ENCODE results near the gene C3orf33.
A peak's percentile ranks its signal among the peaks of the same experiment; 100 is the strongest.

C3orf33 gene

DNA sequence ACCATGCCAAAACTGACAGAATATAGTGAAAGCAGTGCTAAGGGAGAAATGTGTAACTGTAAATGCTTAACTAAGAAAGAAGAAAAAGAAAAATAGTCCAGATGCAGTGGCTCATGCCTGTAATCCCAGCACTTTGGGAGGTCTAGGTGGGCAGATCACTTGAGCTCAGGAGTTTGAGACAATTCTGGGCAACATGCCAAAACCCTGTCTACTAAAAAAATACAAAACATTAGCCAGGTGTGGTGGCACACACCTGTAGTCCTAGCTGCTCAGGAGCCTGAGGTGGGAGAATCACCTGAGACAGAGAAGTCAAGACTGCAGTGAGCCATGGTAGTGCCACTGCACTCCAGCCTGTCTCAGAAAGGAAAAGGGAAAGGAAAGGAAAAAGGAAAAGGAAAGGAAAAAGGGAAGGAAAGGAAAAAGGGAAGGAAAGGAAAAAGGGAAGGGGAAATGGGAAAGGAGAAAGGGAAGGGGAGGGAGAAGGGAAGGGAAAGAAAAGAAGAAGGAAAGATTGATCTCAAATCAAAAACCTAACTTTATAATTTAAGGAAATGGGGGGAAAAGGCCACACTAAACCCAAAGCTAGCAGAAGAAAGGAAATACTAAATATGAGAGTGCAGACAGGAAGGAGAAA is 20.3 kb downstream of the C3orf33 start:
- no peak for DNase-seq (ENCODE audit: low read depth)

DNA sequence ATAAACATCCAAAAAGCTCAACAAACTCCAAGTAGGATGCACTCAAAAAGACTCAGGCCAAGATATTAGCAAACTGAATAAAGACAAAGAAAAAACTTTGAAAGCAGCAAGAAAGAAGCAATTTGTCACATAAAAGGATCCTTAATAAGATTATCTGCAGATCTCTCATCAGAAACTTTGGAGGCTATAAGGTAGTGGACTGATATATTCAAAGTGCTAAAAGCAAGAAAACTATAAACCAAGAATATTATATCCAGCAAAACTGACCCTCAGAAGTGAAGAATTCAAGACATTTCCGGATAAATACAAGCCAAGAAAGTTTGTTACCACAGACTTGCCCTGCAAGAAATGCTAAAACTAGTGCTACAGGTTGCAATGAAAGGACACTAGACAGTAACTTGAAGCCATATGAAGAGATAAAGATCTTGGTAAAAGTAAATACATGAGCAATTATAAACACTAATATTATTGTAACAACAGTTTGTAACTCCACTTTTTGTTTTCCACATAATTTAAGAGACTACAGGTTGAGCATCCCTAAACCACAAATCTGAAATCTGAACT is 23.6 kb downstream of the C3orf33 start:
- DNase-seq (ENCODE audit: low read depth), result no peak

DNA sequence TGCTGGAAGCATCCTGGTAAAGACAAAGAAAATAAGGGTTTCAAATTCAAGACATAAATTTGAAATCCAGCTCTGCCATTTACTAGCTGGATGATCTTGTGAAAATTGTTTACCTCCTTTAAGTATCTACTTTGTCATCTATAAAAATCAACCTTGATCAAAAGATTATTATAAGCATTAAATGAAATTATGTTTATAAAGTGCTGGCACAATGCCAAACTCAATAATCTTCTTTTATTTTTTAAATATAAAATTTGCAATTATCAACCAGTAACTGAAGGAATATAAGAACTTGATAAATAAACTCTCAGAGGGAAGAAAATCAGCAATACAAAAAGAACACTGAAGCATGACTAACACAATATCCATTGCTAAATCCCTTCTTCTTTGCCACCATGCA is 25.8 kb downstream of the C3orf33 start:
- no peak for DNase-seq (ENCODE audit: low read depth)

DNA sequence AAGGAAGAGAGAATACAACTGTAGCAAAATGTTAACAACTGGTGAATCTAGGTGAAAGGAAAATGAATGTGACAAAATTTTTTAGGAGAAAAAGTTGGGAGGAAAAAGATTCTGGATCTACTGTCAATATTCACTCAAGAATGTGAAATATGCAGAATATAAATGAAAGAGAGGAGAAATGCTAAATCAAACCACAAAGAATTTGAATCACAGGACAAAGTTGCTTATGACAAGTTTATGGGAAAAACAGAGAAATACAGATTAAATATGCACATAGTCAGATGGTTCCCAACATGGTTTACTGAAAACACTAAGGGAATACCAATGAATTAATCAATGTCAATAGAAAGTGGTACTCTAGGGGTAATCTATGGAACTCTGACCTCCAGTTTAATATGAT is 27.6 kb downstream of the C3orf33 start:
- DNase-seq (ENCODE audit: low read depth), result no peak

DNA sequence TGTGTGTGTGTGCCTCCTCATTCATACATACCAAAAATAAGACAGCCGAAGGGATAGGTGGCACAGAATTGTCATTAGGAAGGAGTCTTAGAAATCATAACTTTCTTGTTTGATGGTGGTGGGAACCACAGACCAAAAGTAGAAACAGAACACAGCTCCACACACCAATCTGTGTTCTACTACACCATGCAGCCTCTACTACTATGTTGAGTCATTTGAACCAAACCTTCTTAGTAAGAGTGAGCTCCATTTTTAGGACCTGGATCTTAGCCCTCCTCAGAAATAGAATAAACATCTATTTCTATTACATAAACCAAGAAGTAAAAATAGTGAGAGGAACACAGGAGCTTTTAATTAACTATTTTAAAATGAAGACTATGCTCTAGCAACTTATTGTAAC is 33.3 kb downstream of the C3orf33 start:
- DNase-seq (ENCODE audit: low read depth), result no peak

DNA sequence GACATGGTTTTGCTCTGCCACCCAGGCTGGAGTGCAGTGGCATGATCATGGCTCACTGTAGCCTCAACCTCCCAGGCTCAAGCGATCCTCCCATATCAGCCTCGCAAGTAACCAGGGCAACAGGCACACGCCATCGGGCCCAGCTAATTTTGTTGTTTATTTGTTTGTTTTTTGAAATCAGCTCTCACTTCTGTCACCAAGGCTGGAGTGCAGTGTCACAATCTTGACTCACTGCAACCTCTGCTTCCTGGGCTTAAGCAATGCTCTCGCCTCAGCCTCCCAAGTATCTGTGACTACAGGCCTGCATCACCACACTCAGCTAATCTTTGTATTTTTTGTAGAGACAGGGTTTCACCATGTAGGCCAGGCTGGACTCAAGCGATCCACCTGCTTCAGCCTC is 35.0 kb downstream of the C3orf33 start:
- DNase-seq (ENCODE audit: low read depth), result no peak

DNA sequence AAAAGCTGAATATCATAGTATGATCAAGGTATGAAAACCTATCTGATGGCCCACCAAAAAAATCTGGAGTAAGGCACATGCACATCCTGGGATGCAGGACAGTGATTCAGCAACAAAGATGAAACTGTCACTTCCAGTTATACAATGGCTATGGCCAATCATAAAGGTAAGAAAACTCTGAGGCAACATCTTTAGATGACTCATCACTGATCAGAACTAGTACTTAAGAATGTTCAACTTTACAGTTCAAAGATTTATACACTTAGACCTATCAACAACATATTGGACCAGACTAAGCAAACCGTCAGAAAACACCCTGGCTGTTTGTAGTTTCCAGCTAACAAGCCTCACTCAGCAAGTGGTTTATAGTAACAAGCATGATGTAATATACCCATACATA is 39.9 kb downstream of the C3orf33 start:
- DNase-seq (ENCODE audit: low read depth), result no peak

DNA sequence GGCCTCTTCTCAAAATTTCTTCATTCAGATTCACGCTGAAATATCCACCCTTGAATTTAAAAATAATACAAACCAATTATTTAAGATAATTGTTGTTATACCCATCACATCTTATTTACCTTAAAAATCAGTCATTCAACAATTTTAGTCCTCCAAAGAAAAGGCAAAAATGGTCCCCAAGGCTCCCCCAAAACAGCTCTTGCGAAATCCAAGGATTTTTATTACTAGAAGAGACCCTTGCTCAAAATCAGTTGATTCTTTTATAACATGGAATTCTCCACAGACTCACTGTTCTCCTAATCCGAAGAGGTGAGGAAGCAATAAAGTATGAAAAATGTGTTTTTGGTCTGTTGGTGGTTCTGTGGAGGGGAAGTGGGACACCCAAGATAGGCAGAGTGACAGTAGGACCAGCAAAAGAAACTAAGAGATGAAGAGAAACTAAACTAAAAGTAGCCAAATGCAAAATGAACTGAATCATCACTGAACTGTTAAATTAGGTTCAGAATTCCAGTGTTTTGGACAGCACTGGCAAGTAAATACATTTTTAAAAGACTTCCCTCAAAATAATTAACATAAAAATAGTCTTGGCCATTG is 42.1 kb downstream of the C3orf33 start:
- DNase-seq (ENCODE audit: low read depth), result no peak

DNA sequence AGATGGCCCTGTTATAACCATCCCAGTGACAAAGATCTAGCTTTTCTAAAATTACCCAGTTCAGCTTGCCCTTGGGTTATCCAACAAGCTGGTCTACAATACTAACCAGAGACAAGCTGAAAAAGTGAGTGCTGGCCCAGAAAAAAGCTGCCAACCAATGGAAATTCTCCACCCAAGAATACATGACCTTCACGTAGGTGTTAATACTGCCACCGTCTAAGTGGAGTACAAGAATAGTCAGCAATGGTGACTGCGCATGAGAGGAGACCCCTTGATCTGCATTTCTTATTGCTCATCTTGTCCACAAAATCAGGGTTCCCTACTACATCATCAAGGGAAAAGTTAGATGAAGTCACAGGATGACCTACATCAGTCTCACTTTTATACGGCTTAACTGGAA is 45.4 kb downstream of the C3orf33 start:
- DNase-seq (ENCODE audit: low read depth), result no peak

DNA sequence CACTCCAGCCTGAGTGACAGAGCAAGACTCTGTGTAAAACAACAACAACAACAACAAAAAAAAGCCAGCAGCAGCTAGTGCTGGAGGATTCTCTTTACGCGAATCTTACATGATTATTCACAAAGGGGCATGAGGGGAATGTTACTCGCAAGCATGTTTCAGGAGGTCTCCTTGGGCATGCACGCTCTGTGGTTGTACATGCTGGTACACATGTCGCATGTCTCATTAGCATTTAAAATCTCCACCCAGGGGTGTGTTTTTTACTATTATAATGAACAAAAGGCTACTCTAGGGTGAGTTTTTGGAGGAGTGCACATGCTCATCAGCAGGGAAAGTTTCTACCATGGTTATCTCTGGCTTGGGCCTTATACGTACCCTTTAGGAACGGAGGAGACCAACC is 48.5 kb downstream of the C3orf33 start:
- DNase-seq (ENCODE audit: low read depth), result no peak

DNA sequence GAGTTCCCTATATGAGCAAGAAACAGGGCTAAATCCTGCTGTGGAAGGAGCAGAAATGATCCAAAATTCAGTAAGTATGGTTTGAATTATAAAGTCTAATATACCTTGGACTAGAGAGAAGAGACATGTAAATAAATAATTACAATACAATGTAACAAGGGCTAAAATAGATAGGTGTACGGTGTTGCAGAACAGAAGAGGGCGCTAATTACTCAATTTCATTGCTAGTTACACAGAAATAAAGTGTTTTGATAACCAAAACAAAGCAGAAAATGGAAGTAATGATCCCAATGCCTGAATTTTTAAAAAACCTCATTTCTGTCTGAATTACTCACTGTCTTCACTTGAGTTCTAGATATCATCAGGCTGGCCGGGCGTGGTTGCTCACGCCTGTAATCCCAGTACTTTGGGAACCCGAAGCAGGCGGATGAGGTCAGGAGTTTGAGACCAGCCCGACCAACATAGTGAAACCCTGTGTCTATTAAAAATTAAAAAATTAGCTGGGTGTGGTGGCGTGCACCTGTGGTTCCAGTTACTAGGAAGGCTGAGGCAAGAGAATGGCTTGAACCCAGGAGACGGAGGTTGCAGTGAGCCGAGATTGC is 52.9 kb downstream of the C3orf33 start:
- no peak for DNase-seq (ENCODE audit: low read depth)

DNA sequence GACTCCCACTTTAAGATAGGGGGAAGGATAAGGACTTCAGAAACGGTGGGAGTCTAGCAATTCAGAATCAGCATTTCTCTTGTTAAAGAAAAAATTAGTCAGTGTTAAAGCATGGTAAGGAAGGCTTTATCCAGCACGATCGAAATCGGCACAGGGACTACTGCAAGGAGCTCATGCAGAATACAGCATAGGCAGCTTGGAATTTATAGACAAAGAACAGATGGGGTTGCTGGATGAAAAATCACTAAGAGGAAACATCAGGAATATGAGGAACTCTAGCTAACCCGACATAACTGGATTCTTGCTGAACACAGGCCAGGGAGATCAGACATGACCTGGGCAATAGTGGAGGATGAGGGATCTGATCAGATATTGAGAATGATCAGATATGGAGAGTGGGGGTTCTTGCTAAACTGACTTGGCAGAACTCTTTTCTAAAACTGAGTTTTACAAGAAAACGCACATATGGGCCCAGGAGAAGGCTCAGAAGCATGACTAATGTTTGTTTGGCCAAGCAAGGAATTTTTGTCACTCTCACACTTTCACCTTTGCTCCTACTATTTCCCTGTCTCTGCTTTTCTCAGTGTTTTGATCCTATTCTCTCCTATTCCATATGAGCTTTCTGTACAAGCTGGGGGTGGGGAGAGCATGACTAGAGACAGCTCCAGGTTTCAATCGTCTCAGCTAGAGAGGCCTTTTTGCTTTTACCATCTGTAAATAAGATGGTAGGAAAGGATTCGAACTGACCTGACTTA is 57.3 kb downstream of the C3orf33 start:
- DNase-seq (ENCODE audit: low read depth), result no peak

DNA sequence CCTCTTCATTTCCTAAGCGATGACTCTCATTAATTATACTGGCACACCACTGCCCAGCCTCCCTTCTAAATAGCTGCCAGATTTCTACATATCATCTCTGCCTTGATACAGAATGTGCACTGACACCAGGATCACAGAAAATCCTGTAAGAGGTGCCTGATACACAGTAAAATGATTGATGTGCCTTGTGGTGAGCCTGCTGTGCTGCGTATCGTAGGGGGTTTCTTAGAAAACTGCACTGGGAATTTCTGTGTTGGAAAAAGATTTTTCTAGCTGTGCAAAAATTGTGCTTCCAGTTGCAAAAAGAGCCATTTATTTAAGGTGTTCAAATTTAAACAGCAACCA is 58.2 kb downstream of the C3orf33 start:
- DNase-seq (ENCODE audit: low read depth), result no peak

DNA sequence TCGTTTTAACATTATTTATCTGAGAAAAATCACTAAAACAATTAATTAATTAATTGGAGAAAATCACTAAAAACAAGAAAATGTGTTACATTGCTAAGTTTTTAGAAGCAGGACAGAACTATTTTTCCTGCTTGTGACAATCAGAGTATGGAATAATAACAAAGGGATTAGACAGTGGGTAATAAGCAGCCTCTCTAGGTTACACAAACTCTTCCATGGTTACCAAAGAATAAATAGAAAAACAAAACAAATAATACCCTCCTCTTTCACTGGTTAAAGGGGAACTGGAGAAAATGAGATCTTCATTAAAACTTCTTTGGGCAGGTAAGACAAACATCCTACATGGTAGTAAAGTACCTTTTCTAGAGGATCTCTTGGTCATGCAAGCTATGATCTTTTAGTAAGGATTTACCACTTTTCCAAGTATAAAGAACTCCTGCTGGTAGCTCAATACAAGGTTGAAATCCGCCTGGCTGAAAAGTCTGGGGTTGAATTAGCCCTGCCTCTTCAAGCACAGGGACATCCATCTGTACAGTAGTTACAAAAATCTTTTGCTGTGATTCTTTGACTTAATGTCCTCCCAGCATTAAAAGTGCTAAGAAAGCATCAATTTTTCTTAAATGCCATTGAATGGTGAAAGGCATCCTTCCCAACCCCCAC is 58.7 kb downstream of the C3orf33 start:
- no peak for DNase-seq (ENCODE audit: low read depth)

DNA sequence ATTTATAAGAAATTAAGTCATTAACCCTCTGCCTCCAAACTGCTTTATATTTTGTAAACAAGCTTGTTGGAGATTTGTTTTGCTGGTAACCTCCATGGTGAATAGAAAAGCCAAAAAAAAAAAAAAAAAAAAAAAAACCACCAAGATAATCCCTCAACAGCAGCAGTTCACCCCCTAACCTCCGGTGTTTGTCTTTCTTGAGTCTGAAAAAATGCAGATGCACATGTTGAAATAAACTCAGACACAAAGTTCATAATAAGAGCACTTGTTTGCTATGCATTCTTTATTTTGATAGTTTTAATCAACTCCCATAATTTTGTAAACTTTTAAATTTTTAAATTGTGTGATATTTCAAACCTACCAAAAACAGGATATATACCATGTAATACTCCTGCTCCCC is 59.4 kb downstream of the C3orf33 start:
- no peak for DNase-seq (ENCODE audit: low read depth)

DNA sequence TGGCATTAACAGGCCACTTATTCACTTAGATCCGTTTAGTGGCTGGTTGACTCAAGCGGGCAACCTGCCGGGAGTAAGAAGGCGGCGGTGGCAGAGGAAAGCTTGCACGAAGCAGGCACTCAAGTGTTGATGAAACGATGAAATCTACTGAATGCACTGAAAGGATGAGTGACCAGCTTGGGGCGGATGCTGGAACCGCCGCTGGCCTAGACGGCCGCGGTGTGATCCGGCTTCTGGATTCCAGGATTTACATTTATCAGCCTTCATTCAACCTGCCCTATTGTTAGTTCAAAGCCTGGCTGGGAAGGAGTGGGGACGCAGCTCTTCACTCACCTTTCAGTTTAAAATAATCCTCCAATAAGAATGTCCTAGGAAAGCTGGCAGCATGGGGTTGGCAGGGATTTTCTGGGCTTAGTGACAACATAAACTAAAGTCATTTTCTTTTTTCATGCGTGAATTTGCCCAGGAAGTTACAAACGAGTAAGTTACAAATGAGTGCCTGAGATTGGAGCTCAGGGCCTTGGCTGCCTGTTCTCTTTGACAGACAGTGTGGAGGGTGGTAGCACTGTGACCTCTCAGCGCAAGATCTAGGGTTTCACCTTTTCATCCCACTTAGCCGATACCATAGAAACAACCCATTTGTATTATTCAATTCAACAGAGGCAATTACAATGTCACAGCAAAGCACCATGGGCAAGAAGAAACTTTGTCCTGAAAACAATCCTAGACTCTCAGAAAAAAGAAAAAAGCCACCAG is 60.1 kb downstream of the C3orf33 start:
- DNase-seq (ENCODE audit: low read depth), result no peak

DNA sequence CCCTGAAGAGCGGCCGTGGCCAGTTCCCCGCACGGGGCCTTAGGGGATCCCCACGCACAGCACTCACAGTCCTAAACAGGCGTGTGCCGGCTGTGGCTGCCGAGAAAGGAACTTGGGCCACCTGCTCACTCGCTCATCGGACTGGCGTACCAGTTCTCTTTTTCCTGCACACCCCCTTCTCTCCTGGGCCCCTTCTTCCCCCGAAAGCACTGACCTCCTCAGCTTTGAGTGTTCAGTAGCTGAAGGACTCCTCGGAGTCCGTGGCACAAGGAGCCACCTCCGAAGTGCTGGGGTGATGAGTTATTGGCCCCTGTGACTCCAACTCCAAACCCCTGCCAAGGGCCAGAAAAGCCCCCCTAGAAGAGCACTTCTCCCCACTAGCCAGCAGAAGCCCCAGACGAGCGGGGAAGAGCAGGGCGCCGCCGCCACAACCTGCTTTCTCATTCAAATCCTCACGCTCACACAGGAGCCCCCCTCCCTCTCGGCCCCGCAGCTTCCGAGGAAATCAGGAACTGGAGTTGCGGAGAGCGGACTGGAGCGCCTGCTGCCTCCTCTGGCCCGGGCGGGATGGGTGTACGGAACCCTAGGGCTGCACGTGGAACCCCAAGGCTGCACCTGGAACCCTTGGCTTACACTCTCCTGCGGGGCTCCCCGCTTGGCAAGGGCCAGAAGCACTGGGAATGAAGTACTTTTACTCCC is 61.3 kb downstream of the C3orf33 start, which contains the start of gene PLCH1:
Gene PLCH1 (minus strand): TSS at position 446 of the 699 bp plus-strand sequence. CDS start 40,847 bp downstream, outside the sequence.
- DNase-seq (ENCODE audit: low read depth), result no peak

DNA sequence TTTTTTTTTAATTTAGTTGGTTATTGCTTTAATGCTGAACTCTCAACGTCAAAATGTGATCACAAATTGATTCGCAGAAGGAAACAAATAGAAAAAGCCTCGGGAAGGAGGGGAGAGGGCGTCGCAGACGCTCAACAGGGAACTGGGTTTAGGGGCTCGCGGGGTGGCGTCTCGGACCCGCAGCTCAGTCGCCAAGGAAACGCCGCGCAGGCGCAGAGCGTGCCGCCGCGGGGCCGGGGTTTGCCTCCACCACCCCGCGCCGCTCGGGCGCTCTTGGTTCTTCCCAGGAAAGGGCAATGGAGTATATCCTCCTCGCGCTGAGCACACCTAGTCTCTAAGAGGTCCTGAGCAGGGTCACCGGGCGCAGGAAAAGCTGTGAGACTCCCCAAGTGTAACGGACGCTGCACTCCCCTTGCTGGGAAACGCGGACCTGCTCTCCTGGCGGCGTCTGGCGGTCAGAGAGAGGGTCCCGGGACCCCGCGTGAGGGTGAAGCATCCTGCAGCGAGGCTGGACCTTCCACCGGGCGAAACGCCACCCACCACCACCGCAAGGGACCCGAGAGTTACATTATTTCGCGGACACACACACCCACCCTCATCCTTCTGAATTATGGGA is 62.0 kb downstream of the C3orf33 start:
- peak; percentile 29 for DNase-seq (ENCODE audit: low read depth)

DNA sequence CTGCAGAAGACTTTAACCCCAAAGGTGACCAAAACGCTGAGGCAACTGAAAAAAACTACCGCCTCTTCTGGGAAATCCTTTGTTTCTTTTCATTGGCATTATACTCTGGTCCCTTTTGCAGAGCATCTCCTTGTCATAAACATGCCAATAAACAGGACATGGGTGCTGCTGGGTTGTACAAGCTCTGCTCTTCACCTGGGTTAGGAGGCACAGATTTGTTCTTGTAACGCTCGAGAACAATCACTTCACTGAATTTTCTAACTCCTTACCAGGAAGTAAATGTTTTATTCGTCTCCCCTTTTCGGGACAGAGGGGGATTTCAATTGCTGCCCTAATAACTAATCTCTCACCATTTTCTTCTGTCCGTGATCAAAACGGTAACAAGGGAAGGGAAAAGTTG is 62.5 kb downstream of the C3orf33 start:
- DNase-seq (ENCODE audit: low read depth), result no peak

DNA sequence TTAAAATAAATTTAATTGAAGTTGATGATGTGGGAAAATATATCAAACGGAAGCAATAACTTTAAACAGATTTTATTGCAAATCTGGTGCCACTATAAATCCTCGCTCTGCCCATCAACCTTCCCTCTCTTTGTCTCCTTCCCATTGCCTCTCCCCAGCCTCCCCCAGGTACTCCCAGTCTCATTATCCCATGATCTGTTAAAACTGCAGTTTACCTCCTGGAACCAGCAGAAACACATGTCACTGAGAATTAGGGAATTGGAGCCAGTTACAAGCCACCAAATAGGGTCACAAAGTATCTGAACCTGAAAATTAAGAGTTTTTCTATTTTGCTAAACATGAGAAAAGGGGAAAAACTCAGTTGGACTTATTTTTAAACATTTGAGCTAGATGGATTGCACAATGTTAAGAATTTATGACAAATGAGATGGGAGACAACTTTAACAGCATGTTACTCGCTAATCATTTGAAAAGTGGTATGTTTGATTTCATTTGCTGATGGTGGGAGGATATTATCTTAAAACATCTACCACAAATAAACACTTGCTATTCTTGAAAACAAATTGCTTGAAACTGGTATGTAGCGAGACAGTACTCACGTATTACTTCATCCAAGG is 63.6 kb downstream of the C3orf33 start:
- DNase-seq (ENCODE audit: low read depth), result no peak
